Lower leg skin (tissue), 3 donors: ENCODE results near the gene INTS2.

Experiments used
- POLR2A ChIP-seq, 2 donors: fragments of 450-650 bp; IDR thresholded peaks; one replicate each; pipeline ENCODE4 v1.6.1; 2016 to 2017; ENCODE audit warnings: antibody characterized with exemption in 2 of 2, mild to moderate bottlenecking in 1 of 2, moderate library complexity in 1 of 2
- TF ChIP-seq, protein P1 (sequence below), 3 donors: fragments of 450-650 bp; IDR thresholded peaks; one replicate each; pipeline ENCODE4 v1.5.1; 2016; ENCODE audit warnings: antibody characterized with exemption in 3 of 3, mild to moderate bottlenecking in 3 of 3, moderate library complexity in 2 of 3

DNA sequence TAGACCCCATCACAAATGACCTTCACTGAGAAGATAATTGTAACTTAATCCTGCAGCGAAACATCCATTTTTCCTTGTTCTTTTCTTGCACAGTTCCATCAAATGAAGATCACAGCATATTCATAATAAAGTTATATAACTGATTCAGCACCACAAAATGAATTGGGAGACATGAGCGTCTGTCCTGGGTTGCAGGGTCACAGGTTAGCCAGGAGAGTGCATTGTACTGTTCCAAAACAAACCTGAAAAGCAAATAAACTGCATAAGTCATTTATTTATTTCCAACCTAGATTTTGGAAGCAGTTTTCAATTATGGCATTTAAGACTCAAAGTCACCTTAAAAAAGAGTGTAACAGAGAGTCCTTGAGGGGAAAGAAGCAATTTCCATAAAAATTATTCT, 18.6 kb upstream of the INTS2 start:
- no peak for TF ChIP-seq POLR2A (IDR thresholded peaks at IDR 0.05)
- TF ChIP-seq, protein P1, sequence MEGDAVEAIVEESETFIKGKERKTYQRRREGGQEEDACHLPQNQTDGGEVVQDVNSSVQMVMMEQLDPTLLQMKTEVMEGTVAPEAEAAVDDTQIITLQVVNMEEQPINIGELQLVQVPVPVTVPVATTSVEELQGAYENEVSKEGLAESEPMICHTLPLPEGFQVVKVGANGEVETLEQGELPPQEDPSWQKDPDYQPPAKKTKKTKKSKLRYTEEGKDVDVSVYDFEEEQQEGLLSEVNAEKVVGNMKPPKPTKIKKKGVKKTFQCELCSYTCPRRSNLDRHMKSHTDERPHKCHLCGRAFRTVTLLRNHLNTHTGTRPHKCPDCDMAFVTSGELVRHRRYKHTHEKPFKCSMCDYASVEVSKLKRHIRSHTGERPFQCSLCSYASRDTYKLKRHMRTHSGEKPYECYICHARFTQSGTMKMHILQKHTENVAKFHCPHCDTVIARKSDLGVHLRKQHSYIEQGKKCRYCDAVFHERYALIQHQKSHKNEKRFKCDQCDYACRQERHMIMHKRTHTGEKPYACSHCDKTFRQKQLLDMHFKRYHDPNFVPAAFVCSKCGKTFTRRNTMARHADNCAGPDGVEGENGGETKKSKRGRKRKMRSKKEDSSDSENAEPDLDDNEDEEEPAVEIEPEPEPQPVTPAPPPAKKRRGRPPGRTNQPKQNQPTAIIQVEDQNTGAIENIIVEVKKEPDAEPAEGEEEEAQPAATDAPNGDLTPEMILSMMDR (IDR thresholded peaks at IDR 0.05): no peak
